Measurements from ENCODE around the gene FRMD4A.

The FRMD4A gene

DNA sequence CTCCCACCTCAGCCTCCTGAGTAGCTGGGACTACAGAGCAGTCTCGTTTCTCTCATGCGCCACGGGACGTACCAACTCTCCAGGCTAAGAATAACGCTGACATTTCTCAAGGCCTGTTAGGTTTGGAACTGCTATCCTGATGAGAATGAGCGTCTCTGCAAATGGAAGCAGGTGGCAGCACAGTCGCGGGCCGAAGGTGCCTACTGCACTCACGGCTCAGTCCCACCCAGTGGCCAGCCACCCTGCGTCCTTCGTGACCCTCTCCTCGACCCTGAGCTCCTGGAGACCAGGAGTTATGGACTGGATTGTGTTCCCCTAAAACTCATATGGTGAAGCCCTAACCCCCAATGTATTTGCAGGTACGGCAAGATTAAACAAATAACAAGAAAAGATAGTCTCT lies 469.8 kb downstream of the FRMD4A start:
- Histone ChIP-seq H2BK120ac (ENCODE audit: low read depth, low read length) (no peak overlapping the region), H3K4me1 (ENCODE audit: control insufficient read depth in 2 of 2, insufficient read depth in 1 of 2, low read depth in 1 of 2, low read length in 2 of 2) (peaks cover 0 to 18% of the 10 kb centered on the region in 2 donors), H3K4me3 (ENCODE audit: low read length in 2 of 2) (no peak overlapping the region), H3K9me3 (replicated peaks in 1 of 2; ENCODE audit: control insufficient read depth in 2 of 2, insufficient read depth in 1 of 2, low read depth in 1 of 2, low read length in 2 of 2) (no peaks in the 10 kb centered on the region), H3K23ac (ENCODE audit: low read depth, low read length, poor library complexity) (no peak overlapping the region), H3K4ac (ENCODE audit: low read length) (no peak overlapping the region), H3K79me1 (ENCODE audit: low read depth, low read length) (no peaks in the 10 kb centered on the region), H2BK12ac (ENCODE audit: low read length) (no peak overlapping the region), H2BK15ac (ENCODE audit: low read length) (no peak overlapping the region), H4K8ac (ENCODE audit: low read depth, low read length) (no peak overlapping the region), H3K27ac (replicated peaks; ENCODE audit: low read length) (no peak overlapping the region), H4K91ac (ENCODE audit: low read depth, low read length, poor library complexity) (no peak overlapping the region), H2BK5ac (ENCODE audit: low read length) (no peak overlapping the region), H3K36me3 (replicated peaks in 1 of 2; ENCODE audit: control insufficient read depth in 2 of 2, insufficient read depth in 2 of 2, low read length in 2 of 2) (peaks cover 0 to 37% of the 10 kb centered on the region in 2 donors), H2AFZ (ENCODE audit: low read length) (no peak overlapping the region), H3K18ac (ENCODE audit: low read length) (no peak overlapping the region), H3K27me3 (ENCODE audit: control insufficient read depth in 3 of 3, insufficient read depth in 3 of 3, low read depth in 1 of 3, low read length in 3 of 3) (no peaks in the 10 kb centered on the region), H3K4me2 (ENCODE audit: insufficient read depth, low read length, poor library complexity, severe bottlenecking) (no peak overlapping the region), H2AK5ac (ENCODE audit: low read depth, low read length) (no peak overlapping the region), H3K9ac (ENCODE audit: low read depth, low read length, poor library complexity) (no peak overlapping the region), H3K14ac (ENCODE audit: low read length) (no peak overlapping the region)
- WGBS, 2 donors (ENCODE audit: extremely low coverage in 2 of 2, insufficient read length in 2 of 2, insufficient replicate concordance in 1 of 2) = no CpG with 5 or more reads among the region's 14 CpGs
- DNase-seq (ENCODE audit: low spot score) = no peak

DNA sequence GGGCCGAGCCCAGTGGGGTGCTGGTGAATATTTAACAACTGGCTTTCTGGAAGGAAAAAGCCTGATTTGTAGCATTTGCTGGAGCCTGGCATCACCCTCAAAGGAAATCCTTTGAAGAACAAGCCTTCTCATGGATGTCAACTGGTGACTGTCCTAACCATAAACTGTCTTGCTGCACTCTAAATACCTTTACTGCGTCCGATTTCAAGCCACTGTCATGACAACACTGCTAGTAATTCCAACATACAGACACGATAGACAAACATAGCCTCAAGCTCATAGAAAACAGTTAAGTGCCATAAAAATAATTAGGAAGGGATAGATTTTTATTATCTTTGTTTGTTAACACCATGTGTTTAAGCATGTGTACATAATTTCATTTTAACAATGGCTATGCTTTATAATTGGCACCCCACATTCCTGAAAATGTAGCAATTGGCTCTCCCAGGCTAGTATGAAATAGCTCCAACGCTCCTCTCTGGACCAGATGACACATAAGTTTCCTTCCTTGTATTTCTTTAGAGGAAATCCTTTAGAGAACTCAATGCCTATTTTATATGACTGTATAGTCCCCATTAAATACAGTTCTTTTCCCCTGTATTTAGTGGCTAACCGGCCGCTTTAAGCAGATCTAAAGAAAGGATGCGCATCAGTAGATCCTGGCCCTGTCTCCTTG lies 470.6 kb downstream of the FRMD4A start:
- Histone ChIP-seq H2AFZ (ENCODE audit: low read length) (no peak overlapping the region), H3K4me2 (ENCODE audit: insufficient read depth, low read length, poor library complexity, severe bottlenecking) (no peak overlapping the region), H2BK15ac (ENCODE audit: low read length) (no peak overlapping the region), H3K9ac (ENCODE audit: low read depth, low read length, poor library complexity) (no peak overlapping the region), H4K8ac (ENCODE audit: low read depth, low read length) (no peak overlapping the region), H3K4me1 (ENCODE audit: control insufficient read depth in 2 of 2, insufficient read depth in 1 of 2, low read depth in 1 of 2, low read length in 2 of 2) (peaks cover 0 to 14% of the 10 kb centered on the region in 2 donors), H3K4me3 (ENCODE audit: low read length in 2 of 2) (no peak overlapping the region), H3K79me1 (ENCODE audit: low read depth, low read length) (no peaks in the 10 kb centered on the region), H3K27me3 (ENCODE audit: control insufficient read depth in 3 of 3, insufficient read depth in 3 of 3, low read depth in 1 of 3, low read length in 3 of 3) (no peaks in the 10 kb centered on the region), H3K23ac (ENCODE audit: low read depth, low read length, poor library complexity) (no peak overlapping the region), H3K36me3 (replicated peaks in 1 of 2; ENCODE audit: control insufficient read depth in 2 of 2, insufficient read depth in 2 of 2, low read length in 2 of 2) (peaks cover 0 to 44% of the 10 kb centered on the region in 2 donors), H2BK12ac (ENCODE audit: low read length) (no peak overlapping the region), H3K14ac (ENCODE audit: low read length) (no peak overlapping the region), H3K18ac (ENCODE audit: low read length) (no peak overlapping the region), H3K27ac (replicated peaks; ENCODE audit: low read length) (no peak overlapping the region), H3K4ac (ENCODE audit: low read length) (no peak overlapping the region), H4K91ac (ENCODE audit: low read depth, low read length, poor library complexity) (no peak overlapping the region), H3K9me3 (replicated peaks in 1 of 2; ENCODE audit: control insufficient read depth in 2 of 2, insufficient read depth in 1 of 2, low read depth in 1 of 2, low read length in 2 of 2) (no peaks in the 10 kb centered on the region), H2BK120ac (ENCODE audit: low read depth, low read length) (no peak overlapping the region), H2BK5ac (ENCODE audit: low read length) (no peak overlapping the region), H2AK5ac (ENCODE audit: low read depth, low read length) (no peak overlapping the region)
- WGBS, 2 donors (ENCODE audit: extremely low coverage in 2 of 2, insufficient read length in 2 of 2, insufficient replicate concordance in 1 of 2) = no CpG with 5 or more reads among the region's 8 CpGs
- DNase-seq (ENCODE audit: low spot score) = no peak

DNA sequence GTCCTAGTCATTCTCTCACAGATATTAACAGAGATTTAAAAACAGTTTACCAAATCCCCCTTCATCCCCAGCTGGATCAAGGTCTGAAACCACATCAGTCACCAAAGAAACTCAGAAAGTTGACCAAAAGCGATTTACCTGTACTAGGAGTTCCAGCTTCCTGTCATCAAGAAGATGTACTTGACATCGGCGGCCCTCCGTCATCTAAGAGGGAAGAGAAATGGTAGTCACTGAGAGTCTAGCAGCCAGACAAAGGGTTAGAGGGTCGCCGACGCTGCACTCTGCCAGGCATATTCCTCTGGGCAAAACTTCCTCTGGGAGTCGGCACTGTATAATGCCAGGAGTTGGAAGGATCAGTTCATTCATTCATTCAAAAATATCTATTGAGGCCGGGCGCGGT lies 472.0 kb downstream of the FRMD4A start:
- Histone ChIP-seq H3K4me2 (ENCODE audit: insufficient read depth, low read length, poor library complexity, severe bottlenecking) (no peak overlapping the region), H3K9me3 (replicated peaks in 1 of 2; ENCODE audit: control insufficient read depth in 2 of 2, insufficient read depth in 1 of 2, low read depth in 1 of 2, low read length in 2 of 2) (no peaks in the 10 kb centered on the region), H3K4me3 (ENCODE audit: low read length in 2 of 2) (no peak overlapping the region), H3K18ac (ENCODE audit: low read length) (no peak overlapping the region), H4K91ac (ENCODE audit: low read depth, low read length, poor library complexity) (no peak overlapping the region), H3K14ac (ENCODE audit: low read length) (no peak overlapping the region), H3K4ac (ENCODE audit: low read length) (no peak overlapping the region), H2BK15ac (ENCODE audit: low read length) (no peak overlapping the region), H3K27ac (replicated peaks; ENCODE audit: low read length) (no peak overlapping the region), H4K8ac (ENCODE audit: low read depth, low read length) (no peak overlapping the region), H3K79me1 (ENCODE audit: low read depth, low read length) (no peaks in the 10 kb centered on the region), H3K36me3 (replicated peaks in 1 of 2; ENCODE audit: control insufficient read depth in 2 of 2, insufficient read depth in 2 of 2, low read length in 2 of 2) (peaks cover 0 to 50% of the 10 kb centered on the region in 2 donors), H2BK5ac (ENCODE audit: low read length) (no peak overlapping the region), H3K23ac (ENCODE audit: low read depth, low read length, poor library complexity) (no peak overlapping the region), H2AK5ac (ENCODE audit: low read depth, low read length) (no peak overlapping the region), H2BK12ac (ENCODE audit: low read length) (no peak overlapping the region), H3K9ac (ENCODE audit: low read depth, low read length, poor library complexity) (no peak overlapping the region), H2AFZ (ENCODE audit: low read length) (no peak overlapping the region), H2BK120ac (ENCODE audit: low read depth, low read length) (no peak overlapping the region), H3K4me1 (ENCODE audit: control insufficient read depth in 2 of 2, insufficient read depth in 1 of 2, low read depth in 1 of 2, low read length in 2 of 2) (peaks cover 0 to 14% of the 10 kb centered on the region in 2 donors), H3K27me3 (ENCODE audit: control insufficient read depth in 3 of 3, insufficient read depth in 3 of 3, low read depth in 1 of 3, low read length in 3 of 3) (no peaks in the 10 kb centered on the region)
- no CpG with 5 or more reads among the region's 11 CpGs for WGBS, 2 donors (ENCODE audit: extremely low coverage in 2 of 2, insufficient read length in 2 of 2, insufficient replicate concordance in 1 of 2)
- no peak for DNase-seq (ENCODE audit: low spot score)

DNA sequence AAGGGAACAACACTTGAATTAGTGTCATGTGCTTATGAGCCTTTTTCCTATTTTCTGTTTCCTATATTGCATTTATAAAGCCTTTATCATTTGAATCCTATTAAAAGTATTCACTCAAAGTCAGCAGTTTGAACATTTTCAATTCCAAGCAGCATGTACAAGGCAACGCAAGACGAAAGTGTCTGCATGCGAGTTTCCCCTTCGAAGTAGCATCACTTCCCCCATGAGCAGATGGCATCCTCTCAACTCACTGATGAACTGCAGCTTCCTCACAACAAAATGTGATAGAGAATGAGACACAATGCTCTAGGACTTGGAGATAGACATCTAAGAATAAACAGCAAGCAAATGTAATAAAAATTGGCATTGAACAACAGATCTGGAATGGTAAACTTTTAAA lies 473.3 kb downstream of the FRMD4A start:
- no peak overlapping the region for H2AFZ ChIP-seq (ENCODE audit: low read length)
- H3K14ac ChIP-seq (ENCODE audit: low read length) = no peak overlapping the region
- no peak overlapping the region for H3K9ac ChIP-seq (ENCODE audit: low read depth, low read length, poor library complexity)
- no CpG with 5 or more reads among the region's 4 CpGs for WGBS, 2 donors (ENCODE audit: extremely low coverage in 2 of 2, insufficient read length in 2 of 2, insufficient replicate concordance in 1 of 2)
- no peak overlapping the region for H2BK12ac ChIP-seq (ENCODE audit: low read length)
- H2BK15ac ChIP-seq (ENCODE audit: low read length) = no peak overlapping the region
- H3K27ac ChIP-seq (replicated peaks; ENCODE audit: low read length) = no peak overlapping the region
- peaks cover 0 to 8% of the 10 kb centered on the region in 2 donors for H3K4me1 ChIP-seq (ENCODE audit: control insufficient read depth in 2 of 2, insufficient read depth in 1 of 2, low read depth in 1 of 2, low read length in 2 of 2)
- no peaks in the 10 kb centered on the region for H3K9me3 ChIP-seq (replicated peaks in 1 of 2; ENCODE audit: control insufficient read depth in 2 of 2, insufficient read depth in 1 of 2, low read depth in 1 of 2, low read length in 2 of 2)
- no peak overlapping the region for H2BK5ac ChIP-seq (ENCODE audit: low read length)
- H3K18ac ChIP-seq (ENCODE audit: low read length) = no peak overlapping the region
- H2BK120ac ChIP-seq (ENCODE audit: low read depth, low read length) = no peak overlapping the region
- H3K79me1 ChIP-seq (ENCODE audit: low read depth, low read length) = no peaks in the 10 kb centered on the region
- H4K8ac ChIP-seq (ENCODE audit: low read depth, low read length) = no peak overlapping the region
- DNase-seq (ENCODE audit: low spot score) = no peak
- no peak overlapping the region for H3K4ac ChIP-seq (ENCODE audit: low read length)
- no peak overlapping the region for H2AK5ac ChIP-seq (ENCODE audit: low read depth, low read length)
- H4K91ac ChIP-seq (ENCODE audit: low read depth, low read length, poor library complexity) = no peak overlapping the region
- peaks cover 3 to 62% of the 10 kb centered on the region in 2 donors for H3K36me3 ChIP-seq (replicated peaks in 1 of 2; ENCODE audit: control insufficient read depth in 2 of 2, insufficient read depth in 2 of 2, low read length in 2 of 2)
- H3K27me3 ChIP-seq (ENCODE audit: control insufficient read depth in 3 of 3, insufficient read depth in 3 of 3, low read depth in 1 of 3, low read length in 3 of 3) = no peaks in the 10 kb centered on the region
- no peak overlapping the region for H3K4me3 ChIP-seq (ENCODE audit: low read length in 2 of 2)
- no peak overlapping the region for H3K4me2 ChIP-seq (ENCODE audit: insufficient read depth, low read length, poor library complexity, severe bottlenecking)
- H3K23ac ChIP-seq (ENCODE audit: low read depth, low read length, poor library complexity) = no peak overlapping the region

All from neuronal stem cell (in vitro differentiated cells).